A673 (cell line): ENCODE results near the gene ZFP28. TPM values are rescaled to one million over a fixed set of nuclear protein-coding genes. Genes with fewer than 3 reads are reported as not detected.

Source experiments
- BruUV-seq: library from RNA; stranded (reverse); fragments of 400-500 nt; replicated peaks from 2 replicates; lab custom pipeline; 2021; lab: Mats Ljungman, UMichigan
- CTCF ChIA-PET: fragments of 300-600 bp; sonication (Branson Sonifier 250); formaldehyde crosslinking; loops from one replicate; lab custom pipeline; 2022; ENCODE audit warnings: antibody characterized with exemption; lab: Charles Lee
- POLR2A ChIA-PET: fragments of 300-600 bp; sonication (Branson Sonifier 250); formaldehyde crosslinking; loops from one replicate; lab custom pipeline; 2022; ENCODE audit warnings: antibody characterized with exemption; ENCODE audit not compliant: low non-redundant PET; lab: Charles Lee
- DNase-seq: peaks from one replicate; pipeline ENCODE4 v3.0.0-alpha.2; 2015; ENCODE audit warnings: low spot score
- H3K27ac ChIP-seq: fragments of 200-600 bp; sonication (generic); 2 replicates; pipeline ENCODE4 v1.5.1; 2016; ENCODE audit warnings: mixed run types, low read depth, mild to moderate bottlenecking, mixed read lengths, antibody characterized with exemption, low read length; ENCODE audit not compliant: poor library complexity, severe bottlenecking
- H3K27me3 ChIP-seq: fragments of 200-600 bp; sonication (generic); replicated peaks from 2 replicates; pipeline ENCODE4 v1.6.1; 2017; ENCODE audit warnings: mixed run types, low read depth, mild to moderate bottlenecking, mixed read lengths, antibody characterized with exemption, low read length; ENCODE audit not compliant: insufficient read depth, poor library complexity
- H3K36me3 ChIP-seq: fragments of 200-600 bp; sonication (generic); 2 replicates; pipeline ENCODE4 v1.6.1; 2016; ENCODE audit warnings: mixed run types, mild to moderate bottlenecking, mixed read lengths, antibody characterized with exemption, low read length; ENCODE audit not compliant: insufficient read depth, poor library complexity, severe bottlenecking
- H3K4me1 ChIP-seq: fragments of 200-600 bp; sonication (generic); 2 replicates; pipeline ENCODE4 v1.6.1; 2017; ENCODE audit warnings: mixed run types, mild to moderate bottlenecking, mixed read lengths, antibody characterized with exemption, low read length; ENCODE audit not compliant: insufficient read depth, poor library complexity, severe bottlenecking
- H3K4me3 ChIP-seq: fragments of 200-600 bp; sonication (generic); 2 replicates; pipeline ENCODE4 v1.5.1; 2016; ENCODE audit warnings: low read depth, mixed run types, mild to moderate bottlenecking, mixed read lengths, low read length; ENCODE audit not compliant: poor library complexity, severe bottlenecking
- H3K9me3 ChIP-seq: fragments of 200-600 bp; sonication (generic); 2 replicates; pipeline ENCODE4 v1.6.1; 2016; ENCODE audit warnings: mixed run types, low read depth, mild to moderate bottlenecking, mixed read lengths, antibody characterized with exemption, low read length; ENCODE audit not compliant: poor library complexity, severe bottlenecking
- EZH2 ChIP-seq: fragments of 200-600 bp; sonication (generic); IDR thresholded peaks from 2 replicates; pipeline ENCODE4 v1.6.1; 2017; ENCODE audit warnings: borderline replicate concordance, low read depth, mild to moderate bottlenecking, mixed read lengths, antibody characterized with exemption, low read length; ENCODE audit not compliant: poor library complexity, severe bottlenecking
- intact Hi-C: fragments of 100-400 bp; cut with micrococcal nuclease; formaldehyde crosslinking; loops from one replicate; pipeline ENCODE4 v1.10.0; 2022; ENCODE audit not compliant: unreplicated experiment
- total RNA-seq: library from RNA; stranded (reverse); gene quantifications from 2 replicates; pipeline ENCODE4 v1.2.3, GENCODE V29; 2021
- TF ChIP-seq, protein P1 (sequence below): fragments of 300-800, 200-600 bp; sonication (generic); conservative IDR thresholded peaks from 2 replicates; pipeline ENCODE4 v1.5.1; 2017; ENCODE audit warnings: low read depth, mild to moderate bottlenecking, antibody characterized with exemption, low read length, moderate library complexity, mixed read lengths

Gene ZFP28
- total RNA-seq, 1 experiment from 2014 or later = 8.6 TPM

DNA sequence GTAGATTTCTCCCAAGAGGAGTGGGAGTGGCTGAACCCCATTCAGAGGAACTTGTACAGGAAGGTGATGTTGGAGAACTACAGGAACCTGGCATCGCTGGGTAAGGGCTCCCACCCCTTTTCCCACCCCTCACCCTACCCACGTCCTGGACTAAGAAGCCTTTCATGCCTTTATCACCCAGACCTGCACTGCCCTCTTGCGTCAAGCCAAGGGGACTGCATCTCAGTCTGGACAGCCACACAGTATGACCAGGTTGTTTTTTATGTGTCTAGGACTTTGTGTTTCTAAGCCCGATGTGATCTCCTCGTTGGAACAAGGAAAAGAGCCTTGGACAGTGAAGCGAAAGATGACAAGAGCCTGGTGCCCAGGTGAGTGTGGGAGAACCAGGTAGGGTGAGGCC lies 8.8 kb downstream of the ZFP28 start:
- DNase-seq = peak; percentile 4
- no TSS peak for BruUV-seq
- ChIA-PET CTCF (no interaction called here), POLR2A (no interaction called here)
- no peaks in the 10 kb centered on the region for H3K4me1 ChIP-seq
- H3K4me3 ChIP-seq = no peak overlapping the region
- no peak overlapping the region for H3K27ac ChIP-seq
- H3K9me3 ChIP-seq = peaks cover 39% of the 10 kb centered on the region
- H3K27me3 ChIP-seq = no peaks in the 10 kb centered on the region
- H3K36me3 ChIP-seq = peaks cover 47% of the 10 kb centered on the region
- TF ChIP-seq, protein P1, sequence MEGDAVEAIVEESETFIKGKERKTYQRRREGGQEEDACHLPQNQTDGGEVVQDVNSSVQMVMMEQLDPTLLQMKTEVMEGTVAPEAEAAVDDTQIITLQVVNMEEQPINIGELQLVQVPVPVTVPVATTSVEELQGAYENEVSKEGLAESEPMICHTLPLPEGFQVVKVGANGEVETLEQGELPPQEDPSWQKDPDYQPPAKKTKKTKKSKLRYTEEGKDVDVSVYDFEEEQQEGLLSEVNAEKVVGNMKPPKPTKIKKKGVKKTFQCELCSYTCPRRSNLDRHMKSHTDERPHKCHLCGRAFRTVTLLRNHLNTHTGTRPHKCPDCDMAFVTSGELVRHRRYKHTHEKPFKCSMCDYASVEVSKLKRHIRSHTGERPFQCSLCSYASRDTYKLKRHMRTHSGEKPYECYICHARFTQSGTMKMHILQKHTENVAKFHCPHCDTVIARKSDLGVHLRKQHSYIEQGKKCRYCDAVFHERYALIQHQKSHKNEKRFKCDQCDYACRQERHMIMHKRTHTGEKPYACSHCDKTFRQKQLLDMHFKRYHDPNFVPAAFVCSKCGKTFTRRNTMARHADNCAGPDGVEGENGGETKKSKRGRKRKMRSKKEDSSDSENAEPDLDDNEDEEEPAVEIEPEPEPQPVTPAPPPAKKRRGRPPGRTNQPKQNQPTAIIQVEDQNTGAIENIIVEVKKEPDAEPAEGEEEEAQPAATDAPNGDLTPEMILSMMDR = peak; percentile 48; the same call in 1 of the 2 replicates
- TF ChIP-seq EZH2 = no peak
- intact Hi-C loops = no loop called here

DNA sequence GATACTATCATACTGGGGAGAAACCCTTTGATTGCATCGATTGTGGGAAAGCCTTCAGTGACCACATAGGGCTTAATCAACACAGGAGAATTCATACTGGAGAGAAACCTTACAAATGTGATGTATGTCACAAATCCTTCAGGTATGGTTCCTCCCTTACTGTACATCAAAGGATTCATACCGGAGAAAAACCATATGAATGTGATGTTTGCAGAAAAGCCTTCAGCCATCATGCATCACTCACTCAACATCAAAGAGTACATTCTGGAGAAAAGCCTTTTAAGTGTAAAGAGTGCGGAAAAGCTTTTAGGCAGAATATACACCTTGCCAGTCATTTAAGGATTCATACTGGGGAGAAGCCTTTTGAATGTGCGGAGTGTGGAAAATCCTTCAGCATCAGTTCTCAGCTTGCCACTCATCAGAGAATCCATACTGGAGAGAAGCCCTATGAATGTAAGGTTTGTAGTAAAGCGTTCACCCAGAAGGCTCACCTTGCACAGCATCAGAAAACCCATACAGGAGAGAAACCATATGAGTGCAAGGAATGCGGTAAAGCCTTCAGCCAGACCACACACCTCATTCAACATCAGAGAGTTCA lies 15.6 kb downstream of the ZFP28 start:
- no TSS peak for BruUV-seq
- POLR2A ChIA-PET = no interaction called here
- CTCF ChIA-PET = no interaction called here
- H3K4me1 ChIP-seq = no peaks in the 10 kb centered on the region
- H3K27me3 ChIP-seq = no peaks in the 10 kb centered on the region
- intact Hi-C loops = no loop called here
- TF ChIP-seq EZH2 = no peak
- TF ChIP-seq, protein P1 = no peak
- peaks cover 78% of the 10 kb centered on the region for H3K9me3 ChIP-seq
- no peak overlapping the region for H3K4me3 ChIP-seq
- no peak overlapping the region for H3K27ac ChIP-seq
- H3K36me3 ChIP-seq = peaks cover 47% of the 10 kb centered on the region
- no peak for DNase-seq

DNA sequence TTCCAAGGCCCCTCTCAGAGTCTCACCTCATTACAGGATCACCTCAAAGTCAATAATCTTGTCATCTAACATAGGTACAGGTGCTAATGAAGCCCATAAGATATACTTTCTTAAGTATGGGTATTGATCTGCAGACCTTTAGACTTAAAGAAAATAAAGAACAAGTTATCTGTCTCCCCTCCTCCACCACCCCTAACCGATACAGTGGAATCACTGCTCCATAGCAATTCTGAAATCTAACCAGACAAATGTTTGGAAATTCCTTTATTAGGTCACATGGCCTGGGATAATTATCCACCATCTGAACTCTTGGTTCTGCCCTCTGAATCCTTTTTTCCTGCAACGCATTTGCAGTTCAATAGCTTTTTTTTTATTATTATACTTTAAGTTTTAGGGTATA lies 24.0 kb downstream of the ZFP28 start:
- TF ChIP-seq, protein P1 = no peak
- no peak for TF ChIP-seq EZH2
- Histone ChIP-seq H3K27ac (no peak overlapping the region), H3K4me1 (no peaks in the 10 kb centered on the region), H3K9me3 (peaks cover 69% of the 10 kb centered on the region), H3K36me3 (no peaks in the 10 kb centered on the region), H3K27me3 (no peaks in the 10 kb centered on the region), H3K4me3 (no peak overlapping the region)
- no TSS peak for BruUV-seq
- POLR2A ChIA-PET = no interaction called here
- CTCF ChIA-PET = no interaction called here
- intact Hi-C loops = no loop called here
- no peak for DNase-seq
